ENCODE measurements around the gene ASPN.

Gene ASPN

GRCh38 chr9:92499701-92500100, 17.4 kb upstream of the ASPN start:
- H3K4me3 ChIP-seq (replicated peaks; ENCODE audit: low read depth, low read length) = no peak overlapping the region
- no peak for TF ChIP-seq CTCF (IDR thresholded peaks at IDR 0.05; ENCODE audit: low read depth, low read length, missing control alignments)
- no peak for DNase-seq (ENCODE audit: extremely low read depth, low read depth)

GRCh38 chr9:92496396-92497176, 14.3 kb upstream of the ASPN start:
- no peak for DNase-seq (ENCODE audit: extremely low read depth, low read depth)
- no peak for TF ChIP-seq CTCF (IDR thresholded peaks at IDR 0.05; ENCODE audit: low read depth, low read length, missing control alignments)
- H3K4me3 ChIP-seq (replicated peaks; ENCODE audit: low read depth, low read length) = no peak overlapping the region

GRCh38 chr9:92494856-92495255, 12.6 kb upstream of the ASPN start:
- no peak for DNase-seq (ENCODE audit: extremely low read depth, low read depth)
- no peak for TF ChIP-seq CTCF (IDR thresholded peaks at IDR 0.05; ENCODE audit: low read depth, low read length, missing control alignments)
- no peak overlapping the region for H3K4me3 ChIP-seq (replicated peaks; ENCODE audit: low read depth, low read length)

GRCh38 chr9:92493749-92494387, 11.6 kb upstream of the ASPN start:
- no peak for DNase-seq (ENCODE audit: extremely low read depth, low read depth)
- TF ChIP-seq CTCF (IDR thresholded peaks at IDR 0.05; ENCODE audit: low read depth, low read length, missing control alignments) = no peak
- no peak overlapping the region for H3K4me3 ChIP-seq (replicated peaks; ENCODE audit: low read depth, low read length)

GRCh38 chr9:92492781-92493401, 10.6 kb upstream of the ASPN start:
- TF ChIP-seq CTCF (IDR thresholded peaks at IDR 0.05; ENCODE audit: low read depth, low read length, missing control alignments) = no peak
- H3K4me3 ChIP-seq (replicated peaks; ENCODE audit: low read depth, low read length) = no peak overlapping the region
- no peak for DNase-seq (ENCODE audit: extremely low read depth, low read depth)

- H3K4me3 ChIP-seq (replicated peaks; ENCODE audit: low read depth, low read length) = no peak overlapping the region
- no peak for TF ChIP-seq CTCF (IDR thresholded peaks at IDR 0.05; ENCODE audit: low read depth, low read length, missing control alignments)
- no peak for DNase-seq (ENCODE audit: extremely low read depth, low read depth)
Measured at GRCh38 chr9:92488681-92489550, 6.6 kb upstream of the ASPN start.

All from HFF-Myc (cell line).